Stimulated activated CD8-positive, alpha-beta memory T cell treated with anti-CD3 and anti-CD28 coated beads, Interleukin-12 subunit alpha, Interleukin-12 subunit beta, amount 100 ng/mL, for 1 hour (primary cell): ENCODE measurements around the gene DGKZ.

Experiments used
- DNase-seq: peaks from one replicate; pipeline ENCODE4 v3.0.0-alpha.2; 2020; ENCODE audit warnings: low read depth

DGKZ gene

DNA sequence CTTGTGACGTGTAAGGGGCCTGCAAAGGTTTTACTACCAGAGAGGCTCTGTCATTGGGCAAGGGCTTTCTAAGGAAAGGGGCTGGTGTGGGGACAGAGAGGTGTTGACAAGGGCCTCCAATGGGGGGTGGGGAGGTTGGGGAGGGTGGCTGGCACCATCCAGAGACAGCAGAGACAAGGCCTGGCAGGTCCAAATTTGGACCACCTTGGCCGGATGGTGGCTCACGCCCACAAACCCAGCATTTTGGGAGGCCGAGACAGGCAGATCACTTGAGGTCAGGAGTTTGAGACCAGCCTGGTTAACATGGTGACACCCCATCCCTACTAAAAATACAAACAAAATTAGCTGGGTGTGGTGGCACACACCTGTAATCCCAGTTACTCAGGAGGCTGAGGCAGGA is 46.5 kb downstream of the DGKZ start:
- DNase-seq = no peak

DNA sequence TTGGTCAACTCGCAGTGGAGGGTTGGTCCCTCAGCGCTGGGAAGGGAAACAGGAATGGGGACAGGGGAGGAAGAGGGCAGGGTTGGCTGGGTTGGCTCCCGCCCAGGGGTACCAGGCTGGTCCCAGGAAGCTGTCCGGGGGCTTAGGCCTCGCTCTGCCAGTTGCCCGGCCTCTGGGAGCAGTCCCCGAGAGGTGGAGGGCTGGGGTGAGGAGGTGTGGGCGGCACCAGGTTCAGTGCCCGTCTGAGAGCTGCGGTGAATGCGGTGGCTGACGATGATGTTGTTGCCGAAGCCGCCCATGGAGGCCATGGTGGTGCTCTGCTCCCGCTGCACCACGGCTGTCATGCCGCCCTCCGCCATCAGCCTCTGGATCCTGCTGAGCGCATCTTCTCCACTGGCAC is 50.3 kb downstream of the DGKZ start:
- no peak for DNase-seq

DNA sequence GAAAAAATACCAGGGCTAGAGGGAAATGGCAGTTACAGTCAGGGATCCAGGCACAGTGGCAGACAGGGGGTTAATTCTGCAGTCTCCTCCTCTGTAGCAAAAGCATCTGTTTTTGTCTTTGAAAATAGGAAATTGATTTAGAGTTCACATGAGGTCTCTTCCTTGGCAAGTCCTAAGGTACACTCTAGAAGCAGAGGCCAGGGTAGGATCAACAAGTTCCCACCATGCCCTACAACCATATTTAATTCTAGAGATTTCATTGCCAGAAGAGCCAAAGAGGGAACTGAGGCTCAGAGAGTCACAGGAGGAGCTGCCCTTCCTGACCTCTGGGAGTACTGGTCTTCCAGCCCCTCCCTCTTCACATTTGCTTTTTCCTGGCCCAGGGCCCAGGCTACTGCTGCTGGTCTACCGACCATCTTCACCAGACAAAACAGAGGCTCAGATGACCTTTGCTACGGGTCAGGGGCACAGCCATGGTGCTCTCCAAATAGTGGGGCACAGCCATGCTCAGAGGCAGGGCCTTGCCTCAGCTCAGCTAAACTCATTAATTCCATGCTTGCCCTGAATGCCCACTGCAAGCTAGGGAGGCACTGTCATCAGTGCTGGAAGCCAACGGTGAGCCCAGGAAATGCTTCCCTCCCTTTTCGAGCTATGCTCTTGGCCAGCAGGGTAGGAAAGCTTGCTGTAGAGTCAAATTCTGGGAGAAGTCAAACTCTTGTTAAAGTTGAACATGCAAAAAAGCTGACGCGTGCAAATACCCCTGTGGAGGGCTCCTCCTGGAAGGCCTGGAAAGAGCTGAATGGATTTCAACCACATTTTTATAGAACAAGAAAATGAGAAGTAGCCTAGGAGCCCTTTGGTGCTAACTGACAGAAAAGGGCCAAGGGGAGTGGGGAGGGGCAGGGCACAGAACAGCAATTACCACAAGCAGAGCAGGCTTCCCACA is 56.0 kb downstream of the DGKZ start:
- DNase-seq = no peak

DNA sequence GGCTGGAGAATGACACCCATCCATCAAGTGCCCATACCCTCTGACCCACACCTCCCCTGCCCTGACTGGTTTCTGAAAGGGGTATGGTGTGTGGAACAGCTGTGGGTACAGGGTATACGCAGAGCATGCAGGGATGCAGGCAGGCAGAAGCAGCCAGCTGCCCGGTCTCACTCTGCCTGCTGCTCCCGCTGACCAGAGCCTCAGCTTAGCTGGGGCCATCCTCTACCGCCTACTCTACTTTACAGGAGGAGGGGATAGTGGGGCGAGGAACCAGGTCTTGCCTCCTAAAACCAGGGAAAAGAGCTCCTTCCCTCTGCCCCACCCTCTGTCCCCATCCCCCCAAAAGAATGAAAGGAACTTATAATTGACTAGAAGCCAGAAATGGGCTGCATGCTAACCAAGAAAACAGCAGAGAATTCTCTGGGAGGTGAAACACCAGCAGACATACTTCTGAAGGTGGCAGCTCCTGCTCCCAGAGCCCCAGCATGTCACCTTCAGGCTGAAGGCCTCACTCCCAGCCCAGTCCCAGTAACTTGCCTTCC is 57.3 kb downstream of the DGKZ start:
- DNase-seq = no peak

DNA sequence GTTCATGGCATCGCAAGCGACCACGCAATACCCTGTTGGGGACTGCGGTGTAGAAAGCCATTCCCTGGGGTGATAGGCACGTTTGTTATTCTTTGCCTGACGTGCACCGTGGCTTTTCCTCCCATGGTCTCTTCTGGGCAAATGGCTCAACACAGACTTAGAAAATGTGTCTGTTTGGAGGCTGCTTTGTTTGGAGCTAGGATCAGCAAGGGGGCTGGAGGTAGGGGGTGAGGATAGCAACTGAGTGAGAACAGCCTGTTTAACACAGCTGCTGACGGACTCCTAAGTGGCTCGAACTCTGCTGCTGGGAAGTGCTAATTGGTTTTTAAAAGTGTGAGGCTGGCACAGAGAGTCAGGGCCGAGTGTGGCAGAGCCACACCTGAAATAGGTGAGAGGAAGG is 60.4 kb downstream of the DGKZ start:
- DNase-seq = no peak

DNA sequence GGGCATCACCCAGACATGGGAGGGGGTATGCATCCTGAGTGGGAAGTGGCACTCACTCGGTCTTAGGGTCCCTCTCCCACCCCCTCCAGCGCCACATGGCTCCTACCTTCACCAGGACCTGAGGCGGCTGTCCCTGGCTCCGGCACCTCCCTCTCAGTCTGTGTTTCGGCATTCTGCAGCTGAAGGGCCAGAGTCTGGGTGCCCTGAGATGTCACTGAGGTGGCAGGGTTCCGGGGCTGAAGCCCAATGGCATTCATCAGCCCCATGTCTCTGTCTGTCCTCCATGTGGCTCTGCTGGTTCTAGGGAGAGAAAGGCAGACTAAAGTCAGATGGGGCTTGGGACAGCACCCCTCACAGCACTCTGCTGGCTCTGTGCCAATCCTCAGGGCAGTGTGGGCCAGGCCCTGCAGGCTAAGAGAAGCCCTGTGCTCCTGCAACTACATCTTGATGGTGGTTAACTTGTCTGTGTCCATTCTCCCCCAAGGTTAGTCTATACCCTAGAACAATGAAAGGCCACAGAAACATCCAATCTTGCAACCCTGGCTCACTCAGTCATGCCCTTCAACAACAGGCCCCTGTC is 61.2 kb downstream of the DGKZ start:
- no peak for DNase-seq

DNA sequence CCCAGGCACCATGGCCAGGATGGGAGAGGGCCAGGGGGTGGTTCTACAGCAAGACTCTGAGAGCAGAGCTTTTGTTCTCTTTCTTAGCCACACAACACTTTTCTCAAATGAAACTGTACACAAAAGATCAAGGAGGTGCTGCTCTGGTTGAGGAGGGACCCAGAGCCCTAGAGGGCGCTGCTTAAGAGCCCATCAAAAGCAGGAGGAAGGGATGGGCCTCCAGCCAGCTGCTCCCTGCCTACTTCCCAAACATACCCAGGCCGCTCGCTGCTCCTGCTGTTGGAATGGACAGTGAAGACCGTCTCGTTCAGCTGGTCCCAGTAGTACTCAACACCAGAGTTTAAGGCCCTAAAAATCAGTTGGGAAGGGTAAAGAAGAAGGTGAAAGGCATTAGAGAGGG is 62.8 kb downstream of the DGKZ start:
- no peak for DNase-seq

DNA sequence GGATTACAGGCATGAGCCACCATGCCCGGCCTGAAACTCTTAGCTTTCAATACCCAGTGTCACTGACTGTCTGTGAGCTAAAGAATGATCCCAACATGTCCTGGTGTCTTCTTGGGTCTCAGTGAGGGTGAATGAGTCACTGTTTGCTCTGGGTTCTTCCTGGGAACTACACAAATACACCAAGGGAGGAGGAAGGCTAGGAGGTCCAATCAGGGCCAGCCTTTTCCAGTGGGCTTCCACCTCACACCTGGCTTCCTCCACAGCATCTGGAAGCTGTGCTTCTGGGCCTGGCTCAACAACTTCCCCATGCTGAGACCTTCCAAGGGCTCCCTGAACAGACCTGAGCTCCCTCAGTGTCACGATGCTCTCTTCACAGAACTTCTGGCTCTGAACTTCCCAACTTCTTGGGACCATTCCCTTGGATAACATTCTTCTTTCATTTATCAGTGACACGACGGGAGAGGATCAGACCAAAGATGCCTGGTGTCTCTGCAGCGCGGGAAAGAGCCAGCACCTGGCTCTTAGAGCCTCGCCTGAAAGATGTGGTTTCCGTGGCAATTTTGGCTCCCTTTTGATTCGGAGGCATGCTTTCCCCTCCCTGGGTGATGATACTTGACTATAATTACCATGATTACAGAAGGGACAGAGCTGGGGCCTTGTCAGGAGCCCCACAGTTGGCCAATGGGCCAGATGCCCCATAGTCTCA is 66.7 kb downstream of the DGKZ start:
- no peak for DNase-seq

DNA sequence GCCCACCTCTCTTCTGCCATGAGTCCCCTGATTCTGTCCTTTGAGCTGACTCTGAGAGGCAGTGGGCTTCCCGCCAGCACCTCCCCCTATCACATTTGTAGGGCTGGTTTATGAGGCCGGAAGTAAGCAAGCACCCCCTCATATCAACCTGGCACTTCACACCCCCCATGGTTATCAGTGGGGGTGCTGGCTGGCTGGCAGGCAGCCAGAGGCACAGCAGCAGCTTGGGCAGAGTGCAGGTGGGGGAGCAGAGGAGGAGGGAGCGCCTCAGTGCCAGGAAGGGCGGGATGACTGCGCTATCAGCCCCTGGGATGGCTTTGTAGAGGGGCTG is 67.2 kb downstream of the DGKZ start:
- no peak for DNase-seq

DNA sequence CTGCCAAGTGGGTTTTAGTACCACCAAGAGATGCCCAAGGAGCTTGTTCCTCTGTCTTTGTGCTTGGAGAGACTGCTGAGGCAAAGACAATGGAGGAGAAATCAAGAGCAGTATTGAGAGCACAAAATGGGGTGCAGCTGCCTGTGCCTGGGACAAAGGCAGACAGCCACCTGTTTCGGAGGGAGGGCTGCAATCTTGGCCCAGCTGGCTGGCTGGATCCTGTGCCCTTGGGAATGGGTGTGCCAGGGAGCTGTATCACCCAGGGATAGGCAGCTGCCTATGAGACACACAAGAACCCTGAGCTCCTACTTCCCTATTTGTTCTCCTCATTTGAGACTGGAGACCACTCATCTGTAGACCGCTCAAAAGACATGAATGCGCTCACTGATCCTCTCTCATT is 67.6 kb downstream of the DGKZ start:
- DNase-seq = no peak

DNA sequence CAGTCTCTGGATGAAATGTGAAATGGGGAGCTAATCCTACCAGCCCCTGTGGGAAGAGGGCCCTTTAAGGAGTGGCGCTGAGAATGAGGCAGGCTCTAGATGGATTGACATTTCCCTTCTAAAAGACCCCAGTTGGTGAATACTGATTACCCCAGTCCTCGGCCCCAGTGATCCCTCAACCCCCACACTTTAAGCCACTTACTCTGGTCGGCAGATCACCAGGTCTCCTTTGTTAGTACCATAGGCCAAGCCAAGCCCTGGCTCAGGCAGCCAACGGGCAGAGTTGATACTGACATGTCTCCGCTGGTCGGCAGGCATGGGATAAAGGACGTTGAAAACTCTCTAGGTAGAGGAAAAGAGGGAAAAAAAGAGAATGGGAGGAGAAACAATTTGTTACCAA is 70.4 kb downstream of the DGKZ start:
- no peak for DNase-seq

DNA sequence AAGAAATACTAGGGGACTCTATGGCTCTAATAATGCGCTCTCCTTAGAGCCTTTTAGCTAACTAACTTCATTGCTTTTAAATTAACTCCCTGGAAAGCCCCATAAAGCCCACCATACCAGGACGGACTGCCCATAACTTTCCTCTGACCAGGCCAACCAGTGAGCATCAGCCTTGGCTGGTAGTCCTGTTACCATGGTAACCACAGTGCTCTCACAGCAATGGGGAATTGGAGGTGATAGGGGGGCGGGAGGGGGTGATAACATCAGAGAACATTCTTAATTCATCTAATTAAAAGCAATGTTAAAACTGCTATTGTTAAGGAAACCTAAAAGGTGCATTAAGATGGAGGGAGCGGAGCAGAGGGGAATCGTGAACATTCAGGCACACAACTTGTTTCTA is 71.5 kb downstream of the DGKZ start:
- no peak for DNase-seq

DNA sequence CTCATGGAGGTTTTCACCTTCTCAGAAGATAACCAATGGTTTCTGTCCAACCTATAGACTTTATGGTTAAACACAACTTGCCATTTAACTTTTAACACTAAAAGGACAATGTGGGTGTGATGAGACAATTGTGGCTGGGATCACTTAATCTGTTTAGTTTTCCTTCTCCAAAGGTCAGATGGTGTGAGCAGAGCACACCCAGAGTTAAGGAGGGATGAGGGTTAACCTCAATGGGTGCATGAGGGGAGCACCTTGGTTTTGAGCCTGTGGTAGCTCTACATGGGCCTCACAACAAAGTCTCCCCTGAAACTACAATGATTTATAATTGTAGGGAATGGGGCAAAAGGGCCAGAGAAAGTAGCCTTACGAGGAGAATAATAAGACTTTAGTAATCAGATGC is 73.2 kb downstream of the DGKZ start:
- no peak for DNase-seq

DNA sequence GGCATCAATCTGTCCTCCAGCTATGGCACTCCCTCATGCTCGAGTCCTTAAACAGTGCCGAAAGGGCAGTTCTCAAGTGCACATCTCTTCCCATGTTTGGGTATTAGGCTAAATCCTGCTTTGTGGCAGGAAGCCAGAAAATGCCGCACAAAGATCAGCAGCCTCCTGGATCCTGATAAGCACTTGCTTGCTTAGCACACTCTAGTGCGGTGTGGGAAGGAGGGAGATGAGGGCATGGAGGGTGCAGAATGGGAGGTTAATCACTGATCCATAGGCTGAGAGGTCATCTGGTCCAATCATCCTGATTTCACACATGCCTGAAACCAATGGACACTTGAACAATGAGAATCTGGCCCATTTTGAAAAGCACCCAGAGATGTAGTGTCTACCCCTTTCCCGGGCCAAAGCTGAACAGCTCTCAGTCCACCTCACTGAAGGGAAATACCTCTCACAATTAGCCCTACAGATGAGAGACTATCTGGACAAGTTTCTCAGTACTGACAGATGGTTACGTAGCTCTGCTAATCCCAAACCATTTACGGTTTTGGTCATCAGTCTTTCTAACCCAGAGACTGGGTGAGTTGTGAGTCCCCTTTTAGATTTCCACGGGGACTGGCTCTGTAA is 74.1 kb downstream of the DGKZ start:
- DNase-seq = no peak

DNA sequence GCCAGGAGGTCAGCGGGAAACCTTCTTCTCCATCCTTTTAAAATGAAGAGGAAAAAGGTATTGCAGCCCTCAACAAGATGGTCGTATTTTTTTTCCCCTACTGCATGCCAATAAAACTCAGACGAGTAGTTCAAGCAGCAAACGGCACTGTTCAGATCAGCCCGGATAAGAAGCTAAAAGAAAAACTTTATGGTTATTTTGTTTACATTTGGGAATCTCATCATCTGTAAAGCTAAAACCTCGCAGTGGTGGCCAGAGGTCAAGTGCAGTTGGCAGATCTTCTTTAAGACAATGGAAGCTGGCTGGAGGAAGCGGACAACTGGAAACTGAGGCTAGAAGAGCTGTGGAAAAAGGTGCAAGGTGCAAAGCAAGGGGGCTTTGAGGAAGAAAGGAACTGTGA is 75.3 kb downstream of the DGKZ start:
- DNase-seq = no peak

DNA sequence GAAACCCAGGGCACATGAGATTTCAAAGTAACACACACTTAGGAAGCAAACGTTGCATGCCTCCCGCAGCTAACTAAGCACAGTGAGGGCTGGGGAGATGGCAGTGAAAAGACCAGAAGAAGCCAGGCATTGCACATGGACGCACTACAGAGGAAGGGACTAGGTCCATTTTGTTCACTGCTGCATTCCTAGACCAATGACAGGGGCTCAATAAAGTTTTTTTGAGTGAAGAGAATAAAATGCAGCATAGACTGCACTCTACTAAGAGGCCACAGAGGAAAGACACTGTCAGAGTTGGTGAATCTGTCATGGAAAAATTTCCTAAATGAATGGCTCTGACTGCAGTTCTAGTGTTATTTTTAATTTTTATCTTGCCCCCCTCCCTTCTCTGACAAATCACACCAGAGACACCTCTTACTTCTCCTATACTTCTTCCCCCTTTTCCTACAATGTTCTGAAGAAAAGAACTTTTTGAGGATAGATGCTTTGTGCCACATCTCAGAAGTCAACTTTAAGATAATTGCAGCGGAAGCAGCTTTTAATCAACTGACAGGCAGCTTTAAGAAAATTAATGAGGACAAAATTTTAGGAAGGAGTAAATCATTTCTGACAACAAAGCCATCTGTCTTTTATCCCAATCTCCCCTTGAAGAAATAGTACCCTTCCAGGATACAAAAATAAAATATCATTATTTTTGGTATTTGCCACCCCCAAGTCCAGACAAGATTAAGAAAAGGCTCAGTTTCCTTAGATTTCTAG is 79.1 kb downstream of the DGKZ start:
- DNase-seq = no peak

DNA sequence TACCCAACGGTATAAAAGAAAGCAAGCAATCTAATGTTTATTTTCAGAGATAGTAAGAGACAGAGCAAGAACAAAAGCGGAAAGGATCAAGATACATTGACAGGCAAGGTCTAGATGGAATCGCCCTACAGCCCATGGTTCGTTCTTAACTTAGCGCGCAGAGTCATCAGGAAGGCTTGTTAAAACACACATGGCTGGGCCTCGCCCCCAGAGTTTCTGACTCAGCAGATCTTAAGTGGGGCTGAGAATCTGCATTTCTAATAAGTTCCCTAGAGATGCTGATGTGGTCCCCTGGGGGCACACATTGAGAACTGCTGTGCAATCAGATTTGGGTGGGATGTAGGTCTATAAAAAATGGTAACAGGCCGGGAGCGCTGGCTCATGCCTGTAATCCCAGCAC is 80.1 kb downstream of the DGKZ start:
- DNase-seq = no peak

DNA sequence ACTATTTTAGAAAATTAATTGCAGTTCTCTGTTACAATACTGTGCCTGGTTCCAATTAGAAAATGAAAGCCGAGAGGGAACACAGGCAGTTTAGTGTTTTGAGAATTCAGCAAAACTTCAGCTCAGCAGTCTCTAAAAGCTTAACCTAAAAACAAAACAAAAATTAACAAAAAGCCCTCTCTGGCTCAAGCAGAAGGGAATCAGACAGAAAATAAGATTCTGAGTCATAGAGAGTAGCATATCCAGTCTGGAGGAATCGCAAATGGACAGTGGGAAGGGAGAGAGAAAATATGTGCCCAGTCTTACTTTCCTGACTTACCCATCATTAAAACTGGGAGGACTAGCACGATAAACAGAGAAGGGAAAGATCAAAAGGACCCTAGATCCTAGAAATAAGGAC is 82.5 kb downstream of the DGKZ start:
- DNase-seq = no peak
